ENCODE measurements around the gene AGAP3. TPM values are rescaled to one million over a fixed set of nuclear protein-coding genes. Genes with fewer than 3 reads are reported as not detected.

Gene AGAP3
- total RNA-seq, 1 donor from 2014 or later: 156 TPM

GRCh38 chr7:151117565-151117964 is 31.3 kb downstream of the AGAP3 start:
- H3K27me3 Mint-ChIP-seq (ENCODE audit: low read depth, unreplicated experiment): no peaks in the 10 kb centered on the region
- H3K27me3 ChIP-seq (ENCODE audit: insufficient read depth, low read length): no peaks in the 10 kb centered on the region
- TF ChIP-seq, protein P1, sequence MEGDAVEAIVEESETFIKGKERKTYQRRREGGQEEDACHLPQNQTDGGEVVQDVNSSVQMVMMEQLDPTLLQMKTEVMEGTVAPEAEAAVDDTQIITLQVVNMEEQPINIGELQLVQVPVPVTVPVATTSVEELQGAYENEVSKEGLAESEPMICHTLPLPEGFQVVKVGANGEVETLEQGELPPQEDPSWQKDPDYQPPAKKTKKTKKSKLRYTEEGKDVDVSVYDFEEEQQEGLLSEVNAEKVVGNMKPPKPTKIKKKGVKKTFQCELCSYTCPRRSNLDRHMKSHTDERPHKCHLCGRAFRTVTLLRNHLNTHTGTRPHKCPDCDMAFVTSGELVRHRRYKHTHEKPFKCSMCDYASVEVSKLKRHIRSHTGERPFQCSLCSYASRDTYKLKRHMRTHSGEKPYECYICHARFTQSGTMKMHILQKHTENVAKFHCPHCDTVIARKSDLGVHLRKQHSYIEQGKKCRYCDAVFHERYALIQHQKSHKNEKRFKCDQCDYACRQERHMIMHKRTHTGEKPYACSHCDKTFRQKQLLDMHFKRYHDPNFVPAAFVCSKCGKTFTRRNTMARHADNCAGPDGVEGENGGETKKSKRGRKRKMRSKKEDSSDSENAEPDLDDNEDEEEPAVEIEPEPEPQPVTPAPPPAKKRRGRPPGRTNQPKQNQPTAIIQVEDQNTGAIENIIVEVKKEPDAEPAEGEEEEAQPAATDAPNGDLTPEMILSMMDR (IDR thresholded peaks at IDR 0.05; ENCODE audit: insufficient read depth, low read depth, low read length): no peak
- no peak for TF ChIP-seq EZH2 (IDR thresholded peaks at IDR 0.05; ENCODE audit: insufficient read depth, low read length)
- H3K4me1 ChIP-seq (ENCODE audit: insufficient read depth, low read length): peaks cover 30% of the 10 kb centered on the region
- FAIRE-seq (no peak), DNase-seq (ENCODE audit: low read depth) (no peak)
- H3K27ac Mint-ChIP-seq (ENCODE audit: unreplicated experiment): no peak overlapping the region
- peaks cover 20% of the 10 kb centered on the region for H3K4me1 Mint-ChIP-seq (ENCODE audit: low read depth, unreplicated experiment)
- no peaks in the 10 kb centered on the region for H3K9me3 Mint-ChIP-seq (ENCODE audit: unreplicated experiment)
- no peak overlapping the region for H2AFZ ChIP-seq (ENCODE audit: low read depth, low read length)
- no peaks in the 10 kb centered on the region for H3K9me3 ChIP-seq (ENCODE audit: insufficient read depth, low read depth, low read length)
- peaks cover 43% of the 10 kb centered on the region for H3K79me2 ChIP-seq (ENCODE audit: insufficient read depth, low read length)
- no peak overlapping the region for H3K4me3 ChIP-seq (ENCODE audit: insufficient read depth, low read depth, low read length)
- no peak overlapping the region for H3K9ac ChIP-seq (ENCODE audit: low read length)
- no peaks in the 10 kb centered on the region for H3K36me3 ChIP-seq (ENCODE audit: insufficient read depth, low read length)
- H3K4me2 ChIP-seq (ENCODE audit: low read length): no peak overlapping the region
- H4K20me1 ChIP-seq (ENCODE audit: insufficient read depth, low read length): peaks cover 74% of the 10 kb centered on the region
- peaks cover 19% of the 10 kb centered on the region for H3K36me3 Mint-ChIP-seq (ENCODE audit: low read depth, unreplicated experiment)
- H3K4me3 Mint-ChIP-seq (ENCODE audit: unreplicated experiment): peak overlapping the region; percentile 20
- H3K27ac ChIP-seq (ENCODE audit: low read depth, low read length): no peak overlapping the region

DNA sequence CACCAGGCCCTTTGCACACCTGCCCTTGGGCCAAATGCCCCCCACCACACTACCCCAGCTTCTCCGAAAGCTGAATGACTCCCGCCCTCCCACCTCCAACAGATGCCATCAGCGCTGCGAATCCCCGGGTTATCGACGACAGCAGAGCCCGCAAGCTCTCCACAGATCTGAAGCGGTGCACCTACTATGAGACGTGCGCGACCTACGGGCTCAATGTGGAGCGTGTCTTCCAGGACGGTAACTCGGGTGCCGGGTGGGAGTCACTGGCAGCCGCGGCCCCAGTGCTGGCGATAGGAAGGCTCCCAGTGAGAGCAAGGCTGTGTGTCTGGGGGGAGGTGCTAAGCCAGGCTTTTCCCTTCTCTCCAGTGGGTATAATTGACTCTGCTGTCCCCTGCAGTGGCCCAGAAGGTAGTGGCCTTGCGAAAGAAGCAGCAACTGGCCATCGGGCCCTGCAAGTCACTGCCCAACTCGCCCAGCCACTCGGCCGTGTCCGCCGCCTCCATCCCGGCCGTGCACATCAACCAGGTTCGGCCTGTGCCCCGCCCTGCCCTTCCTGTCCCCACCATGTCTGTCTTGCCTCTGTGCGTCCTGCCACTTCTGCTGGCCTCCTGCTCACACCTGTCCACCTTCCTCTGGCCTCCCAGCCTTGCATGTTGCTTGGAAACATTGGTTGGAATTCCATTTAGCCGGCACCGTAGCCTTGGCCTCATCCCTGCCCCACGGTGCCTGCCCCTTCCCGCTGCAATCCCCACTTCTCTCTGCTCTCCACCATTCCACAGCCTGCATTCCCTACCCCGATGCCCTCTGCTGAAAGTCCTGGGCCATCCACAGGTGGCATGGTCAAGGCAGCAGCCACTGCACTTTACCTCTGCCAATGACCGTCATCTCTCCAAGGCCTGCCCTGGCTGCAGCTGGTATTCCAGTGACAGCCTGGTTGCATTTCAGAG is 32.1 kb downstream of the AGAP3 start:
- Histone ChIP-seq H3K4me2 (ENCODE audit: low read length) (no peak overlapping the region), H3K27me3 (ENCODE audit: insufficient read depth, low read length) (no peaks in the 10 kb centered on the region), H3K79me2 (ENCODE audit: insufficient read depth, low read length) (peaks cover 38% of the 10 kb centered on the region), H4K20me1 (ENCODE audit: insufficient read depth, low read length) (peaks cover 69% of the 10 kb centered on the region), H3K9me3 (ENCODE audit: insufficient read depth, low read depth, low read length) (no peaks in the 10 kb centered on the region), H3K9ac (ENCODE audit: low read length) (no peak overlapping the region), H3K27ac (ENCODE audit: low read depth, low read length) (no peak overlapping the region), H3K4me3 (ENCODE audit: insufficient read depth, low read depth, low read length) (no peak overlapping the region), H3K4me1 (ENCODE audit: insufficient read depth, low read length) (peaks cover 24% of the 10 kb centered on the region), H3K36me3 (ENCODE audit: insufficient read depth, low read length) (no peaks in the 10 kb centered on the region), H2AFZ (ENCODE audit: low read depth, low read length) (no peak overlapping the region)
- Mint-ChIP-seq H3K27ac (ENCODE audit: unreplicated experiment) (no peak overlapping the region), H3K9me3 (ENCODE audit: unreplicated experiment) (no peaks in the 10 kb centered on the region), H3K4me1 (ENCODE audit: low read depth, unreplicated experiment) (peaks cover 14% of the 10 kb centered on the region), H3K4me3 (ENCODE audit: unreplicated experiment) (no peak overlapping the region), H3K27me3 (ENCODE audit: low read depth, unreplicated experiment) (no peaks in the 10 kb centered on the region), H3K36me3 (ENCODE audit: low read depth, unreplicated experiment) (peaks cover 19% of the 10 kb centered on the region)
- FAIRE-seq (no peak), DNase-seq (ENCODE audit: low read depth) (no peak)
- TF ChIP-seq EZH2 (IDR thresholded peaks at IDR 0.05; ENCODE audit: insufficient read depth, low read length): no peak
- TF ChIP-seq, protein P1 (IDR thresholded peaks at IDR 0.05; ENCODE audit: insufficient read depth, low read depth, low read length): no peak

DNA sequence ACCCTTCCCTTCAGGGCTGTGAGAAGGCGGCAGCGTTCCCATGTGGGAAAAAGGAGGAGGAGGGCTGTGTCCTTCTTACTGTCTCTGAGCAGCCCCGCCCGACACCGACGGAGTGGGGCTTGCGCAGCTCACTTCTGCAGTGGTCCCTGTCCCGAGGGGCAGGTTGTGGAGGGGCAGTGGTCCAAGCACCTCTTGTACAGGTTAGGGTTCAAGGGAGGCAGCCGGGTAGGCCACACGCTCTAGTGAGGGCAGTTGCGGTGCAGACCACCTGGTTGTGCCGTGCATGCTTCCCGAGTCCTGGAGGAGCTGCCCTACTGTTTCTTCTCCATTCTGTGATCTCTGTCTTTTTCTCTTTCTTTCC is 32.8 kb downstream of the AGAP3 start:
- Histone ChIP-seq H4K20me1 (ENCODE audit: insufficient read depth, low read length) (peaks cover 68% of the 10 kb centered on the region), H3K27me3 (ENCODE audit: insufficient read depth, low read length) (no peaks in the 10 kb centered on the region), H3K9ac (ENCODE audit: low read length) (no peak overlapping the region), H3K4me3 (ENCODE audit: insufficient read depth, low read depth, low read length) (no peak overlapping the region), H3K4me1 (ENCODE audit: insufficient read depth, low read length) (peaks cover 18% of the 10 kb centered on the region), H3K79me2 (ENCODE audit: insufficient read depth, low read length) (peaks cover 37% of the 10 kb centered on the region), H3K36me3 (ENCODE audit: insufficient read depth, low read length) (no peaks in the 10 kb centered on the region), H3K27ac (ENCODE audit: low read depth, low read length) (no peak overlapping the region), H3K4me2 (ENCODE audit: low read length) (no peak overlapping the region), H3K9me3 (ENCODE audit: insufficient read depth, low read depth, low read length) (no peaks in the 10 kb centered on the region), H2AFZ (ENCODE audit: low read depth, low read length) (no peak overlapping the region)
- TF ChIP-seq, protein P1 (IDR thresholded peaks at IDR 0.05; ENCODE audit: insufficient read depth, low read depth, low read length): no peak
- TF ChIP-seq EZH2 (IDR thresholded peaks at IDR 0.05; ENCODE audit: insufficient read depth, low read length): no peak
- H3K36me3 Mint-ChIP-seq (ENCODE audit: low read depth, unreplicated experiment): peaks cover 21% of the 10 kb centered on the region
- H3K27me3 Mint-ChIP-seq (ENCODE audit: low read depth, unreplicated experiment): no peaks in the 10 kb centered on the region
- no peak for FAIRE-seq
- DNase-seq (ENCODE audit: low read depth): no peak
- no peaks in the 10 kb centered on the region for H3K9me3 Mint-ChIP-seq (ENCODE audit: unreplicated experiment)
- H3K4me1 Mint-ChIP-seq (ENCODE audit: low read depth, unreplicated experiment): peaks cover 7% of the 10 kb centered on the region
- H3K27ac Mint-ChIP-seq (ENCODE audit: unreplicated experiment): no peak overlapping the region
- H3K4me3 Mint-ChIP-seq (ENCODE audit: unreplicated experiment): peak overlapping the region; percentile 46

Data from astrocyte (in vitro differentiated cells and primary cell).